ENCODE data around the gene ACOT6. TPM values are rescaled to one million over a fixed set of nuclear protein-coding genes. Genes with fewer than 3 reads are reported as not detected.
"Not testable (repeated sequence)": the region's sequence is repeated elsewhere in the genome, so short reads cannot be mapped to it uniquely, and the experiment has no call there.

The ACOT6 gene
- total and polyA plus RNA-seq, 4 donors, result not detected

DNA sequence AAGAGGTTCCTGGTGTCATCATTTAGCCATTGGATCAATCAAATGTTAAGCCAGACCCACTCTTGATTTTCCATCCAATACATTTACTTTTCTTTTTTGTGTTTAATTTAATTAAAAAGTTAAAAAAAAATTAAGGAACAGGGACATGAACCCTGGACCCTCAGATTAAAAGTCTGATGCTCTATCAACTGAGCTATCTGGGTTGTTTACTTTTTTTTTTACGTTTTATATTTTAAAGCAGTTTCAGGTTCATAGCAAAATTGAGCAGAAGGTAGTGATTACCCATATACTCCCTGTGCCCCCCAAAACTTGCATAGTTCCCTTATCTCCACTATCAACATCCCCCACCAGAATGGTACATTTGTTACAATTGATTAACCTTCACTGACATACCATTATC, 23.6 kb upstream of the ACOT6 start:
- H3K9ac ChIP-seq (ENCODE audit: insufficient read depth in 1 of 2, low read length in 2 of 2), result no peak overlapping the region
- H3K27me3 ChIP-seq (ENCODE audit: control insufficient read depth in 3 of 3, insufficient read depth in 3 of 3, low read length in 2 of 3), result no peaks in the 10 kb centered on the region
- no peak overlapping the region for H3K4me3 ChIP-seq
- H3K9me3 ChIP-seq (ENCODE audit: control insufficient read depth in 4 of 4, insufficient read depth in 3 of 4, low read length in 3 of 4), result no peaks in the 10 kb centered on the region
- no peak overlapping the region for H3K27ac ChIP-seq (ENCODE audit: low read depth in 1 of 2, low read length in 1 of 2)
- H3K4me1 ChIP-seq (ENCODE audit: control insufficient read depth in 5 of 5, insufficient read depth in 5 of 5, low read length in 5 of 5), result peaks cover 0 to 4% (median 0%) of the 10 kb centered on the region in 5 donors
- no peaks in the 10 kb centered on the region for H3K36me3 ChIP-seq (ENCODE audit: control insufficient read depth in 4 of 4, insufficient read depth in 4 of 4, low read length in 4 of 4)
- no peak for ATAC-seq (ENCODE audit: insufficient read depth, low FRiP score)
- 83 to 93% methylated on average over 1 of the region's 1 CpG for WGBS, 2 donors
- no peak for DNase-seq
- TF ChIP-seq, protein P1, sequence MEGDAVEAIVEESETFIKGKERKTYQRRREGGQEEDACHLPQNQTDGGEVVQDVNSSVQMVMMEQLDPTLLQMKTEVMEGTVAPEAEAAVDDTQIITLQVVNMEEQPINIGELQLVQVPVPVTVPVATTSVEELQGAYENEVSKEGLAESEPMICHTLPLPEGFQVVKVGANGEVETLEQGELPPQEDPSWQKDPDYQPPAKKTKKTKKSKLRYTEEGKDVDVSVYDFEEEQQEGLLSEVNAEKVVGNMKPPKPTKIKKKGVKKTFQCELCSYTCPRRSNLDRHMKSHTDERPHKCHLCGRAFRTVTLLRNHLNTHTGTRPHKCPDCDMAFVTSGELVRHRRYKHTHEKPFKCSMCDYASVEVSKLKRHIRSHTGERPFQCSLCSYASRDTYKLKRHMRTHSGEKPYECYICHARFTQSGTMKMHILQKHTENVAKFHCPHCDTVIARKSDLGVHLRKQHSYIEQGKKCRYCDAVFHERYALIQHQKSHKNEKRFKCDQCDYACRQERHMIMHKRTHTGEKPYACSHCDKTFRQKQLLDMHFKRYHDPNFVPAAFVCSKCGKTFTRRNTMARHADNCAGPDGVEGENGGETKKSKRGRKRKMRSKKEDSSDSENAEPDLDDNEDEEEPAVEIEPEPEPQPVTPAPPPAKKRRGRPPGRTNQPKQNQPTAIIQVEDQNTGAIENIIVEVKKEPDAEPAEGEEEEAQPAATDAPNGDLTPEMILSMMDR (IDR thresholded peaks at IDR 0.05; ENCODE audit: control extremely low read depth, extremely low read depth), result no peak

DNA sequence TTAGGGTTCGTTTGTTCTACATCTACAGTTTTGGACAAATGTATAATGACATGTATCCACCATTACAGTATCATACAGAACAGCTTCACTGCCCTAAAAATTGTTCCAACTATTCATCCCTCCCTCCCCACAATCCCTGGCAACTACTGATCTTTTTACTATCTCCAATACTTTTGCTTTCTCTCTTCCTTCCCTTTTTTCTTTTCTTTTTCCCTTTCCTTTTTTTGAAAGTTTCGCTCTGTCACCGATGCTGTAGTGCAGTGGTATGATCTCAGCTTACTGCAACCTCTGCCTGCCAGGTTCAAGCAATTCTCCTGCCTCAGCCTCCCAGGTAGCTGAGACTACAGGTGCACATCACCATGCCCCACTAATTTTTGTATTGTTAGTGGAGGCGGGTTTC, 23.2 kb upstream of the ACOT6 start:
- no peak overlapping the region for H3K27ac ChIP-seq (ENCODE audit: low read depth in 1 of 2, low read length in 1 of 2)
- no peak for ATAC-seq (ENCODE audit: insufficient read depth, low FRiP score)

DNA sequence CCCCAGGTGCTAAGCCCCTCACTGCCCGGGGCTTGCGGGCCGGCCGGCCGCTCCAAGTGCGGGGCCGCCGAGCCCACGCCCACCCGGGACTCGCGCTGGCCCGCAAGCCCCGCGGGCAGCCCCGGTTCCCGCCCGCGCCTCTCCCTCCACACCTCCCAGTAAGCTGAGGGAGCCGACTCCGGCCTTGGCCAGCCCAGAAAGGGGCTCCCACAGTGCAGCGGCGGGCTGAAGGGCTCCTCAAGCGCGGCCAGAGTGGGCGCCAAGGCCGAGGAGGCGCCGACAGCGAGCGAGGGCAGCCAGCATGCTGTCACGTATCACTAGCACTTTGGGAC, 21.7 kb upstream of the ACOT6 start:
- WGBS, 2 donors, result 96 to 99% methylated on average over 18 to 32 of the region's 32 CpGs
- H3K27me3 ChIP-seq (ENCODE audit: control insufficient read depth in 3 of 3, insufficient read depth in 3 of 3, low read length in 2 of 3); H3K9me3 ChIP-seq (ENCODE audit: control insufficient read depth in 4 of 4, insufficient read depth in 3 of 4, low read length in 3 of 4); H3K4me1 ChIP-seq (ENCODE audit: control insufficient read depth in 5 of 5, insufficient read depth in 5 of 5, low read length in 5 of 5); H3K9ac ChIP-seq (ENCODE audit: insufficient read depth in 1 of 2, low read length in 2 of 2); H3K36me3 ChIP-seq (ENCODE audit: control insufficient read depth in 4 of 4, insufficient read depth in 4 of 4, low read length in 4 of 4); H3K27ac ChIP-seq (ENCODE audit: low read depth in 1 of 2, low read length in 1 of 2); ATAC-seq (ENCODE audit: insufficient read depth, low FRiP score); DNase-seq; H3K4me3 ChIP-seq: not testable (repeated sequence)

More for the DNA sequence above, 23.2 kb upstream of the ACOT6 start:
- DNase-seq, result no peak
- Histone ChIP-seq H3K27me3 (ENCODE audit: control insufficient read depth in 3 of 3, insufficient read depth in 3 of 3, low read length in 2 of 3) (no peaks in the 10 kb centered on the region), H3K9me3 (ENCODE audit: control insufficient read depth in 4 of 4, insufficient read depth in 3 of 4, low read length in 3 of 4) (no peaks in the 10 kb centered on the region), H3K36me3 (ENCODE audit: control insufficient read depth in 4 of 4, insufficient read depth in 4 of 4, low read length in 4 of 4) (no peaks in the 10 kb centered on the region), H3K9ac (ENCODE audit: insufficient read depth in 1 of 2, low read length in 2 of 2) (no peak overlapping the region), H3K4me1 (ENCODE audit: control insufficient read depth in 5 of 5, insufficient read depth in 5 of 5, low read length in 5 of 5) (peaks cover 0 to 4% (median 0%) of the 10 kb centered on the region in 5 donors), H3K4me3 (no peak overlapping the region)
- 77 to 84% methylated on average over 4 of the region's 4 CpGs for WGBS, 2 donors
- TF ChIP-seq, protein P1 (IDR thresholded peaks at IDR 0.05; ENCODE audit: control extremely low read depth, extremely low read depth), result no peak

DNA sequence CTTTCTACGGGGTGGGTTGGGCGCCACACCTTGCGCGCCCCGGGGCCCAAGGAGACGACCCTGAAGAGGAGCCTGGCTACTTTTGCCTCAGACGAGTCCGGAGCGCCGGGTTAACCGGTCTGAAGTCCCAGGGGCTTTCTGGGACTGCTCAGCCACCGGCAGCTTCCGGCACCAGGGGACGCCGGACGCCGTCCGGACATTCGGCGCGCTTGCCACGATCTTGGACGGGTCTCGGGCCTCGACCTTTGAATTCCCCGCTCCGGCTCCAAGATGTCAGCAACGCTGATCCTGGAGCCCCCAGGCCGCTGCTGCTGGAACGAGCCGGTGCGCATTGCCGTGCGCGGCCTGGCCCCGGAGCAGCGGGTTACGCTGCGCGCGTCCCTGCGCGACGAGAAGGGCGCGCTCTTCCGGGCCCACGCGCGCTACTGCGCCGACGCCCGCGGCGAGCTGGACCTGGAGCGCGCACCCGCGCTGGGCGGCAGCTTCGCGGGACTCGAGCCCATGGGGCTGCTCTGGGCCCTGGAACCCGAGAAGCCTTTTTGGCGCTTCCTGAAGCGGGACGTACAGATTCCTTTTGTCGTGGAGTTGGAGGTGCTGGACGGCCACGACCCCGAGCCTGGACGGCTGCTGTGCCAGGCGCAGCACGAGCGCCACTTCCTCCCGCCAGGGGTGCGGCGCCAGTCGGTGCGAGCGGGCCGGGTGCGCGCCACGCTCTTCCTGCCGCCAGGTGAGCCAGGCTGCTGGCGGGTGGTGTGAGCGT, 20.4 kb upstream of the ACOT6 start, which contains the start of gene ACOT4:
Gene ACOT4, plus strand, starts transcription at position 184 of the 760 bp plus-strand sequence. Its CDS starts 87 bp downstream, at position 271.
- TF ChIP-seq, protein P1 (IDR thresholded peaks at IDR 0.05; ENCODE audit: control extremely low read depth, extremely low read depth), result no peak
- Histone ChIP-seq H3K27me3 (ENCODE audit: control insufficient read depth in 3 of 3, insufficient read depth in 3 of 3, low read length in 2 of 3) (no peaks in the 10 kb centered on the region), H3K4me1 (ENCODE audit: control insufficient read depth in 5 of 5, insufficient read depth in 5 of 5, low read length in 5 of 5) (peaks cover 0 to 4% (median 0%) of the 10 kb centered on the region in 5 donors), H3K36me3 (ENCODE audit: control insufficient read depth in 4 of 4, insufficient read depth in 4 of 4, low read length in 4 of 4) (peaks cover 0 to 1% (median 0%) of the 10 kb centered on the region in 4 donors), H3K9me3 (ENCODE audit: control insufficient read depth in 4 of 4, insufficient read depth in 3 of 4, low read length in 3 of 4) (no peaks in the 10 kb centered on the region), H3K4me3 (peak within 1 kb of the TSS; percentile 49), H3K27ac (ENCODE audit: low read depth in 1 of 2, low read length in 1 of 2) (no peak within 1 kb of the TSS), H3K9ac (ENCODE audit: insufficient read depth in 1 of 2, low read length in 2 of 2) (peak within 1 kb of the TSS; percentile 32 to 39)
- peak; percentile 91 for ATAC-seq (ENCODE audit: insufficient read depth, low FRiP score)
- 2% methylated on average over 79 to 89 of the region's 89 CpGs for WGBS, 2 donors
- DNase-seq, result peak; percentile 42 to 66 (median 42)
